SH-SY5Y (cell line): ENCODE data around the gene PSMB7.

Source experiments
- GATA2 ChIP-seq: IDR thresholded peaks from 2 replicates; pipeline ENCODE4 v1.6.1; 2011; ENCODE audit warnings: mild to moderate bottlenecking, low read depth, low read length
- GATA3 ChIP-seq: IDR thresholded peaks from 2 replicates; pipeline ENCODE4 v1.6.1; 2011; ENCODE audit warnings: low read depth, mild to moderate bottlenecking, low read length, moderate library complexity

GRCh38 chr9:124350494-124351263 is 64.6 kb downstream of the PSMB7 start:
- TF ChIP-seq GATA2: no peak
- no peak for TF ChIP-seq GATA3
